OCI-LY3 (cell line): ENCODE data around the gene KLHL41.

ENCODE experiments used
- EZH2phosphoT487 ChIP-seq: fragments of 200-600 bp; shearing (Covaris generic); IDR thresholded peaks from 2 replicates; pipeline ENCODE4 v1.6.1; 2018; ENCODE audit warnings: antibody characterized with exemption, mixed run types, low read depth
- TF ChIP-seq, protein P1 (sequence below): fragments of 200-600, 300-600 bp; sonication (generic); IDR thresholded peaks from 2 replicates; pipeline ENCODE4 v1.5.1; 2014; ENCODE audit warnings: antibody characterized with exemption, low read length, low read depth

DNA sequence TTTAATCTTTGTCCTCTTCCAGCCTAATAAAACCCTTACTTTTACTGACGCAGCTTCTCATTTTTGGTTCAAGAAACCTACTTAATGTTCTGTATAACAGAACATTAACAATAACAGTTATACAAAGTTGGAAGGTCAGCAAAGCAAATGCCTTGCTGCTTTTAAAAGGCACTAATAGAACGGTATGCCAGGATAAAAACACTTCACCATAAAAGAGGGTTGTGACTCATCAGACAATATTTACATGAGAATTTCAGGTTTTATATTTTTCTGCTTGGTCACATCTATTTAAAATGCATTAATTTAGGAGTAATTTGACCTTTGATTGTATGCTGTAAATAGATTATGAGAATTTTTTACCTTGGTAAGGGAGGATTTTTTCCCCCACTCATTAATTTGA, 3.0 kb downstream of the KLHL41 start:
- TF ChIP-seq, protein P1, sequence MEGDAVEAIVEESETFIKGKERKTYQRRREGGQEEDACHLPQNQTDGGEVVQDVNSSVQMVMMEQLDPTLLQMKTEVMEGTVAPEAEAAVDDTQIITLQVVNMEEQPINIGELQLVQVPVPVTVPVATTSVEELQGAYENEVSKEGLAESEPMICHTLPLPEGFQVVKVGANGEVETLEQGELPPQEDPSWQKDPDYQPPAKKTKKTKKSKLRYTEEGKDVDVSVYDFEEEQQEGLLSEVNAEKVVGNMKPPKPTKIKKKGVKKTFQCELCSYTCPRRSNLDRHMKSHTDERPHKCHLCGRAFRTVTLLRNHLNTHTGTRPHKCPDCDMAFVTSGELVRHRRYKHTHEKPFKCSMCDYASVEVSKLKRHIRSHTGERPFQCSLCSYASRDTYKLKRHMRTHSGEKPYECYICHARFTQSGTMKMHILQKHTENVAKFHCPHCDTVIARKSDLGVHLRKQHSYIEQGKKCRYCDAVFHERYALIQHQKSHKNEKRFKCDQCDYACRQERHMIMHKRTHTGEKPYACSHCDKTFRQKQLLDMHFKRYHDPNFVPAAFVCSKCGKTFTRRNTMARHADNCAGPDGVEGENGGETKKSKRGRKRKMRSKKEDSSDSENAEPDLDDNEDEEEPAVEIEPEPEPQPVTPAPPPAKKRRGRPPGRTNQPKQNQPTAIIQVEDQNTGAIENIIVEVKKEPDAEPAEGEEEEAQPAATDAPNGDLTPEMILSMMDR = no peak
- TF ChIP-seq EZH2phosphoT487 = no peak
